Type B pancreatic cell (in vitro differentiated cells): ENCODE data around the gene RBM38. TPM values are rescaled to one million over a fixed set of nuclear protein-coding genes. Genes with fewer than 3 reads are reported as not detected.
A peak's percentile ranks its signal among the peaks of the same experiment; 100 is the strongest.

Experiments
- DNase-seq: peaks from one replicate; pipeline ENCODE4 v3.0.0; 2021; ENCODE audit warnings: mixed read lengths; ENCODE audit not compliant: unreplicated experiment; ENCODE audit errors: extremely low spot score
- H3K27ac Mint-ChIP-seq: 2 replicates; pipeline ENCODE4 v1.8.0; 2021; ENCODE audit warnings: mild to moderate bottlenecking, mixed read lengths
- H3K27me3 Mint-ChIP-seq: 2 replicates; pipeline ENCODE4 v1.8.0; 2021; ENCODE audit warnings: mixed read lengths
- H3K36me3 Mint-ChIP-seq: 2 replicates; pipeline ENCODE4 v1.8.0; 2021; ENCODE audit warnings: mixed read lengths
- H3K4me1 Mint-ChIP-seq: one replicate; pipeline ENCODE4 v1.8.0; 2021; ENCODE audit warnings: mixed read lengths; ENCODE audit not compliant: unreplicated experiment
- H3K4me3 Mint-ChIP-seq: 2 replicates; pipeline ENCODE4 v1.8.0; 2021; ENCODE audit warnings: mild to moderate bottlenecking, mixed read lengths
- H3K9me3 Mint-ChIP-seq: 2 replicates; pipeline ENCODE4 v1.8.0; 2021; ENCODE audit warnings: mixed read lengths
- CTCF ChIP-seq: fragments of 200-600 bp; sonication (generic); conservative IDR thresholded peaks from 2 replicates; pipeline ENCODE4 v1.5.0; 2021; ENCODE audit warnings: antibody characterized with exemption, mild to moderate bottlenecking
- total RNA-seq: library from RNA; stranded (reverse); gene quantifications from 2 replicates; pipeline ENCODE4 v1.2.1, GENCODE V29; 2021; ENCODE audit warnings: low replicate concordance

RBM38 gene
- total RNA-seq, 1 donor from 2014 or later = 26.5 TPM

GRCh38 chr20:57439432-57439831 lies 48.2 kb downstream of the RBM38 start:
- H3K27me3 Mint-ChIP-seq = peaks cover 3% of the 10 kb centered on the region
- peaks cover 19% of the 10 kb centered on the region for H3K4me1 Mint-ChIP-seq
- H3K9me3 Mint-ChIP-seq = no peaks in the 10 kb centered on the region

GRCh38 chr20:57439993-57440392 lies 48.8 kb downstream of the RBM38 start:
- Mint-ChIP-seq H3K36me3 (no peaks in the 10 kb centered on the region), H3K4me1 (peaks cover 17% of the 10 kb centered on the region), H3K27me3 (peaks cover 3% of the 10 kb centered on the region), H3K27ac (peak overlapping the region; percentile 60), H3K4me3 (no peak overlapping the region), H3K9me3 (no peaks in the 10 kb centered on the region)
- no peak for DNase-seq
- no peak for TF ChIP-seq CTCF

More at GRCh38 chr20:57439432-57439831, 48.2 kb downstream of the RBM38 start:
- DNase-seq = no peak
- Mint-ChIP-seq H3K36me3 (no peaks in the 10 kb centered on the region), H3K4me3 (no peak overlapping the region), H3K27ac (no peak overlapping the region)
- TF ChIP-seq CTCF = no peak

GRCh38 chr20:57440678-57441509 lies 49.7 kb downstream of the RBM38 start:
- Mint-ChIP-seq H3K4me1 (peaks cover 22% of the 10 kb centered on the region), H3K27ac (no peak overlapping the region), H3K27me3 (peaks cover 9% of the 10 kb centered on the region), H3K36me3 (no peaks in the 10 kb centered on the region), H3K4me3 (no peak overlapping the region), H3K9me3 (no peaks in the 10 kb centered on the region)
- no peak for TF ChIP-seq CTCF
- DNase-seq = no peak

- DNase-seq = no peak
- no peak overlapping the region for H3K27ac Mint-ChIP-seq
- no peak for TF ChIP-seq CTCF
Observed at GRCh38 chr20:57441510-57442154, 50.4 kb downstream of the RBM38 start.

GRCh38 chr20:57442158-57442887 lies 51.1 kb downstream of the RBM38 start:
- DNase-seq = no peak
- Mint-ChIP-seq H3K36me3 (no peaks in the 10 kb centered on the region), H3K4me1 (peaks cover 20% of the 10 kb centered on the region), H3K4me3 (no peak overlapping the region), H3K27me3 (peaks cover 20% of the 10 kb centered on the region), H3K9me3 (no peaks in the 10 kb centered on the region), H3K27ac (no peak overlapping the region)
- no peak for TF ChIP-seq CTCF

More at GRCh38 chr20:57441510-57442154, 50.4 kb downstream of the RBM38 start:
- Mint-ChIP-seq H3K4me1 (peaks cover 20% of the 10 kb centered on the region), H3K27me3 (peaks cover 16% of the 10 kb centered on the region), H3K4me3 (no peak overlapping the region), H3K36me3 (no peaks in the 10 kb centered on the region), H3K9me3 (no peaks in the 10 kb centered on the region)
